Psoas muscle (tissue), 8 donors: ENCODE data around the gene CRACR2B. TPM values are rescaled to one million over a fixed set of nuclear protein-coding genes. Genes with fewer than 3 reads are reported as not detected.

Experiments used
- ATAC-seq, 4 donors: fragments of 200-7000 bp; cut with Tn5 transposase; one replicate each; pipeline ENCODE4 v1.9.1; 2020; ENCODE audit warnings: moderate library complexity in 3 of 4, mild to moderate bottlenecking in 2 of 4
- DNase-seq, 2 donors: peaks; one replicate each; pipeline ENCODE4 v3.0.0-alpha.2; 2020
- H3K27ac ChIP-seq: fragments of 200-600 bp; one replicate; pipeline ENCODE4 v1.8.0; 2022
- H3K27me3 ChIP-seq, 3 donors: fragments of 200-600 bp in 1 of 3; one replicate each; pipeline versions ENCODE4 v1.6.1 to v1.8.0; 2013 to 2022; ENCODE audit warnings: low read length in 2 of 3, mild to moderate bottlenecking in 2 of 3, moderate library complexity in 1 of 3; ENCODE audit not compliant: insufficient read depth in 3 of 3
- H3K36me3 ChIP-seq, 2 donors: fragments of 200-600 bp in 1 of 2; one replicate each; pipeline versions ENCODE4 v1.6.1 to v1.8.0; 2013 to 2022; ENCODE audit warnings: low read depth in 1 of 2, mild to moderate bottlenecking in 1 of 2, moderate library complexity in 1 of 2; ENCODE audit not compliant: insufficient read depth in 1 of 2
- H3K4me1 ChIP-seq: fragments of 200-600 bp; one replicate; pipeline ENCODE4 v1.8.0; 2022
- H3K4me3 ChIP-seq: fragments of 200-600 bp; one replicate; pipeline ENCODE4 v1.8.0; 2022; ENCODE audit warnings: mild to moderate bottlenecking
- H3K9me3 ChIP-seq: fragments of 200-600 bp; one replicate; pipeline ENCODE4 v1.8.0; 2022
- CTCF ChIP-seq: fragments of 200-600 bp; IDR thresholded peaks from one replicate; pipeline ENCODE4 v1.8.0; 2022; ENCODE audit warnings: antibody characterized with exemption
- WGBS, 3 donors: extraction: QIAGEN DNeasy Blood & Tissue Kit; methylation state at CpG; one replicate each; pipeline versions ENCODE4 v1.1.6 to v1.1.7; 2013; 5-methylcytosine and 5-hydroxymethylcytosine counted together
- intact Hi-C, 2 donors: fragments of 100-400 bp; cut with DNase I; formaldehyde crosslinking; loops; one replicate each; pipeline versions ENCODE4 v1.11.0 to v1.14.2; 2022
- polyA plus RNA-seq, 3 donors: library from polyadenylated mRNA; stranded (reverse); fragments of 200-250 nt; gene quantifications; one replicate each; pipeline ENCODE4 v1.2.3, GENCODE V29; 2013
- total RNA-seq, 4 donors: library from RNA; stranded (reverse); fragmentation: NEBNext Ultra II Directional in 2 of 4; extraction: Animal tissue kit (Norgen Biotek cat#: 25700) in 2 of 4; gene quantifications; one replicate each; pipeline versions ENCODE4 v1.2.1 to v1.2.4, GENCODE V29; 2021 to 2023
- donor health status: healthy with polysubstance abuse.
- donor health status: DM: no; HTN: no; CAD: no; lungs with moderate emphysema.
- donor health status: Bipolar disorder and iron deficiency.
- donor health status: healthy.
- donor health status: DM: yes; HTN: yes; CAD: no.
- donor health status: DM: no; HTN: no; CAD: no.
- donor health status: DM: no; HTN: no; CAD: no.
- donor health status: DM: yes; HTN: yes; CAD: no.

CRACR2B gene
- total and polyA plus RNA-seq, 7 donors = 1.9 to 8.9 (median 2.8) TPM

GRCh38 chr11:815675-816432 is 11.9 kb upstream of the CRACR2B start:
- 86 to 92% (median 89%) methylated on average over 11 of the region's 11 CpGs for WGBS, 3 donors
- Histone ChIP-seq H3K27me3 (no peaks in the 10 kb centered on the region), H3K4me1 (peaks cover 26% of the 10 kb centered on the region), H3K27ac (no peak overlapping the region), H3K36me3 (peaks cover 10 to 46% of the 10 kb centered on the region in 2 donors), H3K9me3 (no peaks in the 10 kb centered on the region), H3K4me3 (no peak overlapping the region)
- no peak for ATAC-seq
- intact Hi-C loops = no loop called here
- DNase-seq = no peak
- no peak for TF ChIP-seq CTCF

GRCh38 chr11:816433-816779 is 11.3 kb upstream of the CRACR2B start:
- H3K4me3 ChIP-seq = no peak overlapping the region
- no peak overlapping the region for H3K27ac ChIP-seq
- no peak for DNase-seq
- peaks cover 26% of the 10 kb centered on the region for H3K4me1 ChIP-seq
- TF ChIP-seq CTCF = no peak
- 76 to 79% (median 77%) methylated on average over 11 of the region's 11 CpGs for WGBS, 3 donors
- intact Hi-C loops = no loop called here
- no peaks in the 10 kb centered on the region for H3K27me3 ChIP-seq
- H3K36me3 ChIP-seq = peaks cover 9 to 41% of the 10 kb centered on the region in 2 donors
- no peaks in the 10 kb centered on the region for H3K9me3 ChIP-seq
- ATAC-seq = no peak

- H3K9me3 ChIP-seq = no peaks in the 10 kb centered on the region
- intact Hi-C loops = no loop called here
- H3K36me3 ChIP-seq = peaks cover 2 to 40% of the 10 kb centered on the region in 2 donors
- 31 to 42% (median 41%) methylated on average over 17 to 20 of the region's 20 CpGs for WGBS, 3 donors
- DNase-seq (peak; percentile 60 to 78), ATAC-seq (no peak)
- H3K4me1 ChIP-seq = peaks cover 30% of the 10 kb centered on the region
- peak within 1 kb of the TSS; percentile 96 for H3K27ac ChIP-seq
- H3K4me3 ChIP-seq = peak within 1 kb of the TSS; percentile 88
- H3K27me3 ChIP-seq = no peaks in the 10 kb centered on the region
- no peak for TF ChIP-seq CTCF
Observed at GRCh38 chr11:818396-819128, 9.2 kb upstream of the CRACR2B start, which contains the start of gene PNPLA2. Gene PNPLA2 (plus strand): TSS chr11:818914. CDS start chr11:819719, 805 bp downstream.

GRCh38 chr11:819129-819931 is 8.4 kb upstream of the CRACR2B start:
- peak; percentile 75 to 79 (median 77) for ATAC-seq
- peak; percentile 95 to 96 for DNase-seq
- H3K4me1 ChIP-seq = peaks cover 37% of the 10 kb centered on the region
- 0 to 2% (median 0%) methylated on average over 62 to 96 of the region's 96 CpGs for WGBS, 3 donors
- no peaks in the 10 kb centered on the region for H3K27me3 ChIP-seq
- H3K4me3 ChIP-seq = peak overlapping the region; percentile 88
- peak overlapping the region; percentile 96 for H3K27ac ChIP-seq
- peak; percentile 15 for TF ChIP-seq CTCF
- peaks cover 0 to 40% of the 10 kb centered on the region in 2 donors for H3K36me3 ChIP-seq
- no peaks in the 10 kb centered on the region for H3K9me3 ChIP-seq
- intact Hi-C loops = no loop called here
